ENCODE results near the gene R3HDM1. TPM values are rescaled to one million over a fixed set of nuclear protein-coding genes. Genes with fewer than 3 reads are reported as not detected.

The R3HDM1 gene
- total RNA-seq, 1 donor from 2014 or later: 44.5 TPM

DNA sequence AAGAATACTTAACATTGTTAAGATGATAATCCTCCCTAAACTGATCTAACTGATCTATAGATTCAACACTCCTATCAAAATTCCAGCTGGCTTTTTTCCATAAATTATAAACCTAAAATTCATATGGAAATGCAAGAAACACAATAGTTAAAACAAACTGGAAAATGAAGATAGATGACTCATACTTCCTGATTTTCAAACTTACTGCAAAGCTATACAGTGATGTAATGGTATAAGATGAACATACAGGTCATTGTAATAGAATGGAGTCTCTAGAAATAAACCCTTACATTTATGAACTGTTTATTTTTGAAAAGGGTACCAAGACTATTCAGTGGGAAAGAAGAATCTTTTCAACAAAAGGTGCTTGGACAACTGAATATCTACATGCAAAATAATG lies 242.6 kb downstream of the R3HDM1 start:
- intact Hi-C loops (cut with micrococcal nuclease): no loop called here

Other genes starting within 250 kb of the R3HDM1 start
- gene ZRANB3, start 266 bp upstream of the R3HDM1 start, total RNA-seq: 5.4 and 7.3 TPM in 2 replicates
- gene UBXN4, start 210.4 kb downstream of the R3HDM1 start, total RNA-seq: 118 and 138 TPM in 2 replicates